GM18870 (cell line): ENCODE data around the gene AGAP6.
A peak's percentile ranks its signal among the peaks of the same experiment; 100 is the strongest.
"Not testable (repeated sequence)": the region's sequence is repeated elsewhere in the genome, so short reads cannot be mapped to it uniquely, and the experiment has no call there.

Experiments
- ATAC-seq: cut with Tn5 transposase; IDR thresholded peaks from one replicate; pipeline ENCODE4 v1.9.1; 2021; ENCODE audit warnings: moderate library complexity; ENCODE audit not compliant: unreplicated experiment

AGAP6 gene

DNA sequence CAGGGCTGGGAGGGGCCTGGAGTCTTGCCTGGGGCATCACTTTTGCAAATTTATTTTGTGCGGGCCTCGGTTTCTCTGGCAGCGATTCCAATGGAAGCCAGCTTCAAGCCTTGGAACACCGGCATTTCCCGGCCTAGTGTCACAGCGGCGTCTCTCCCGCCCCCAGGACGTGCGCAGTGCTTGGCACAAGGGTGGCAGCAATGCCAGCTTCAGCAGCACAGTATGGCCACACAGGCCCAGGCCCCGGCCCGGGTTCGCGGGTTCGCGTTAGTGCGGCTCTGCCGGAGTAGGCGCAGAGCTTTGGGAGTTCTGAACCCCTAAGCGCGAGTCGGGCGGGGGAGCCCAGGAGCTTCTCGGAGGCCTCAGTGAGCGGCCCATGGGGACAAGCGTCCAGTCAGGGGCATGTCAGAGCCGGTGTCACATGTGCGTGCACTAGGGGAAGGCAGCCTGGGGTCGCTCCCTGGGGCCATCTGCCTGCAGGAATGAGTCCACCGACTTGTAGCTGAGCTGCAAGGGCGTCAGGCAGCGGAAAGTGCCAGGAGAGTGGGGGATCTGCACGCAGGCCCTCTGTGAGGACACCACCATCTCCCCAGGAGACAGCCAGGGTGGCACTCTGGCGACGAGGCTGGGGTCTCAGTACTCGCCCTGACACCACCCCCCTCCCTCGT is 36.6 kb downstream of the AGAP6 start:
- not testable (repeated sequence) for ATAC-seq

DNA sequence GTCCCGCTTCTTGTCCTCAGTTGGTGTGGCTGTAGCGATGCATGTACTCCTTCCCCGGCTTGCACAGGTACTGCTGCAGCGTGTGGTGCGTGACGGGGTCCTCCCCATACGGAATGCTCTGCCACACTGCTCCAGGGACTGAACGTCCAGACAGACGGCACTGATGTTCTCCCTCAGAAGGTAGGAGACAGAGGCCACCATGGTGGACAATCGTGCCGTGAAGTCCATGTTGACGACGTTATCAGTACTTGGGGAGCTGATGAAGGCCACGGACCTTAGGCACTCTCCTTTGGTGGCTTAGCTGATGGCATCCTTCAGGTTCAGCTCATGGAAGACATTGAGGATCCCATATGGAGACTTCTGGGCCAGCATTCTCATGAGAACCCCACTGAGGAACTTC is 37.4 kb downstream of the AGAP6 start:
- ATAC-seq, result no peak

DNA sequence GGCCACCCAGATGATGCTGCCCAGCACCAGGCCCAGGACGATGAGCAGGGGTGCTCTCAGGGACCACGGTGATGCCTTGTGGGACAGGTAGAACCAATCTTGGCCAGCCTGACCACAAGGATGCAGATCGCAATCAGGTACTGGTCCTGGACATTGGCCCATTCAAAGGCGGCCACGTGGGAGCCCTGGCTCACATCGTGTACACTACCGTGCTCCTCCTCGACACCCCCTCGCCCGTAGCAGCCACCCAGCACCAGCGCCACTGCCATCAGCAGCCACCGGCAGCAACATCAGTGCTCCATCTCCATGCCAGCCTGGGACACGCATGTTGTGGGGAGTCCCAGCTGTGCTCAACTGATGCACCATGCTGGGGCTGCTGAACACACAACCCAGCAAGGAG is 39.0 kb downstream of the AGAP6 start:
- no peak for ATAC-seq

DNA sequence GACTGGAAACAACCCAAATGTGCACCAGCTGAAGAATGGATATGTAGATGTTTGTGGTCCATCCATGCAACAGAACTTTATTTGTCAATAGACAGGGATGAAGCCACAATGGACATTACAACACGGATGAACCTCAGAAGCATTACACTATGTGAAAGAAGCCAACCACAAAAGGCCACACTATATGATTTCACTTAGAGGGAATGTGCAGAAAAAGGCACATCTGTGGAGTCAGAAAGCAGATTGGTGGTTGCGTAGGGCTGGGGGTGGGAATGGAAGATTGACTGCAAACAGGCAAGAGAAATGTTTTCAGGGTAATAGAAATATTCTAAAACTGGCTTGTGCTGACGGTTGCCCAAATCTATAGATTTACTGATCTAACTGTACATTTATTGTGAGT is 45.3 kb downstream of the AGAP6 start:
- ATAC-seq, result no peak

DNA sequence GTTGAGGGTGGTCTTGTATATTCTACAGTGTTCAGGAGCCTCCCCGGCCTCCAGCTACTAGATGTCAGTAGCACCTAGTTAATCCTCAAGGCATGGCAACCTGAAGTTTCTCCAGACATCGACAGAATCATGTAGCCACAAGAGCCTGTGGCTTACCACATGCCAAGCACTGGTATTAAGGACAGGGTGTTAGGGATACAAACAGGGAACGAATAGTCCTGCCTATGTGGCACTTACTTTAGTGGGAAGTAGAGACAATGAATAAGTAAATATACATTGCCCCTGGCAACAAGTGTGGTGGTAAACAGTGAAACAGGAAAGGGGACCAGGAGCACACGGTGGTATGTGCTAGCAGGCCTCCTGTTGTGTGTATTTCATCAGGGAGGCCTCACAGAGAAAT is 47.1 kb downstream of the AGAP6 start:
- ATAC-seq, result not testable (repeated sequence)

DNA sequence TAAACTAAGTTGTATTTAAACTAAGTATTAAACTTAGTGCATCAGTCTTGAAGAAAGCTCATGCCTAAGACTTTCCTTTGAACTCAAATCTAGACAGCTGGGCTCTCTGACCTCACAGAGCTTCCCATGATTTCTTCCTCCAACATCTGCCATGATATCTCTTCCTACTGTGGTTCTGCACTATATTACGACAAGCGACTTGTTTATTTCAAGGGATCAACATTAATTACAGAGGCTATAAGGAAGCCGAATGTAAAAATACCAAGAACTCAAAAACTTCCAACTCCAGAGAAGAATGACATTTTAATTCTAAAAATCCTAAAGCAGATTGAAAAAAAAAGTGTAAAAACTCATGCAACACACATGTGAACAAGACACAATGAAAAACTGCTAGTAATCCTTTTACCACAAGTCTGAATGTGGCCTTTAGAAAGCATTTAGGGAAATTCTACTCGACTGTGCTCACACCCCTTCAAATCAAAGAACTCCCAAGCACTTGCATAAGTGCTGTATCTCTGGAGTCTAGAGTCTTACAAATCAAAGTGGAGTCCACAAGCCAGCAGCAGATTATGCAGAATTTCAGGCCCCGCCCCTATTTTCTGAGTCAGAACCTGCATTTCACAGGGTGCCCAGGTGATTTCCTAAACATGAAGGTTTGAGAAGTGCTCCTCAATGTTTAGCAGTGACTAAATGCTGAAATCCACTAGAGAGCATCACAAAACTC is 56.9 kb downstream of the AGAP6 start:
- ATAC-seq, result no peak

DNA sequence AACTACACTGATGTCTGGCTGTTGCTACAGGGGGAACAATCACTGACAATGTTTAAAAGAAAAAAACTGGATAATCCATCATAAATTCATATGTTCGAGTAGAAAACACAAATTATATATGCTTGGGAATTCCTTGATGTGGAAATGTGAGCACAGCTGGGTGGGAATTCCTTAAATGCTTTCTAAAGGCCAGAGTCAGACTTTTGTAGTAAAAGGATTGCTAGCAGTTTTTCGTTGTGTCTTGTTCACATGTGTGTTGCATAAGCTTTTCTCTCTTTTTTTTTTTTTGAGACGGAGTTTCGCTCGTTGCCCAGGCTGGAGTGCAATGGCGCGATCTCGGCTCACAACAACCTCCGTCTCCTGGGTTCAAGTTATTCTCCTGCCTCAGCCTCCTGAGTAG is 58.3 kb downstream of the AGAP6 start:
- not testable (repeated sequence) for ATAC-seq

DNA sequence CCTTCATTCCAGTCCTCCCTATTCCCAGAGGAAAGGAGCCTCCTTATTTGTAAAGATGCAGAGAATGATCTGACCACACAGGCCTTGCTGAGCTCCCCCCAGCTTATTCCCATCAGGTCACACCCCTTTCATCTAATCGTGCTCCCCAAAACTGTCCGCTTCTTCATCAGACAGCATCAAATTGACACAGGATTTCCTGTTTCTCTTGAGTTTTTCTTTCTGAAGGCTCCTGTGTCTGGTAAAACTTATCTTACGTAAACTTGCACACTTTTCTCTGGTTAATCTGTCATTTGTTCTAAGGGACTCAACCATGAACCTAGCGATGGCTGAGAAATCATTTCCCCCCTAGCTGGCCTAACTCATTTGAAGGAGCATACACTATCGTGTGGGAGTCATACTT is 59.4 kb downstream of the AGAP6 start:
- not testable (repeated sequence) for ATAC-seq

DNA sequence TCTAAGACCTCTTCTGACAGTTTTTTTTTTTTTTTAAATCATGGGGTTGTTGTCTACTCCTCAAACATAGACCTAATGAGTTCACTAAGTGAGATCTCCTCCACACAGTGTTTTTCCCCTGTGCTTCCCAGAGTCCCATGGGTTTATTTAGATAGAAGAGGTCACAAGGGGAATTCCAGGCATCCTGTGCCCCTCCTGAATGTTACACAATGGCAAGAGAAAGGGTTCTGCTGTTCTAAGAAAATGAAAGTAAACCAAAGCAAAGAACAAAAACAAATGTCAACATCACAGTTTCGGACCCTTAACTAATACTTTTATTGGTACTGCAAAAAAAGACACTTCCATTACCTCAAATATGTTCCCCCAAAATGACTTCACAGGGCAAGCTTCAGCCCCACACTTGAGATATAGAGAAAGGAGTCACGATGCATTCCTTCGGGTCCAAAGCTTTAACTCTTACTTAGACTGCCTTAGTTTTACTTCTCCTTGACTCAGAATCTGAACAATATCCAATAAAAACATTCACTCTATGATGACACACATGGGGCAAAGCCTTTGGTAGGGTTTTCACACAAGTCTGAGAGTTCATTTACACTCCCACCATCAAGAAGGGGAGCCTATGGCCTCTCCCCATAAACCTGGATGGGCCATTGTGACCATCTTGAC is 63.9 kb downstream of the AGAP6 start:
- peak; percentile 43 for ATAC-seq

DNA sequence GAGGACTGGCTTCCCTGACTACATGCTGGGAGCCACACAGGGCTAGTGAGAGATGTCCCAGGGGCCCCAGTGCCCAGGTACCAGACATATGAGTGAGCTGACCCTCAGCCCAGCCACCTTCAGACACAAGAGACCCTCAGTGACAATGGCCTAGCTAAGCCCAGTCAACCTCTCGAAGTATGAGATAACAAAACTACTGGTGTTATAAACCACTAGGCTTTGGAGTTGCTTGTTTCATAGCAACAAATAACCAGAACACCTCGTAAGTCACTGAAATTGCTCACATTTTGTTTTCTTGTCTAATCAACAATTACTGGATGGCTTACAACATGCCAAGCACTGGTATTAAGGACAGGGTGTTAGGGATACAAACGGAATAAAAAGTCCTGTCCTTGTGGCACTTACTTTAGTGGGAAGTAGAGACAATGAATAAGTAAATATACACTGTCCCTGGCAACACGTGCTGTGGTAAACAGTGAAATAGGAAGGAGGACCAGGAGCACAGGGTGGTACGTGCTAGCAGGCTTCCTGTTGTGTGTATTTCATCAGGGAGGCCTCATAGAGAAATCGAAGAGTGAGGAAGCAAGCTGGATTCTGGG is 64.7 kb downstream of the AGAP6 start:
- ATAC-seq, result not testable (repeated sequence)

DNA sequence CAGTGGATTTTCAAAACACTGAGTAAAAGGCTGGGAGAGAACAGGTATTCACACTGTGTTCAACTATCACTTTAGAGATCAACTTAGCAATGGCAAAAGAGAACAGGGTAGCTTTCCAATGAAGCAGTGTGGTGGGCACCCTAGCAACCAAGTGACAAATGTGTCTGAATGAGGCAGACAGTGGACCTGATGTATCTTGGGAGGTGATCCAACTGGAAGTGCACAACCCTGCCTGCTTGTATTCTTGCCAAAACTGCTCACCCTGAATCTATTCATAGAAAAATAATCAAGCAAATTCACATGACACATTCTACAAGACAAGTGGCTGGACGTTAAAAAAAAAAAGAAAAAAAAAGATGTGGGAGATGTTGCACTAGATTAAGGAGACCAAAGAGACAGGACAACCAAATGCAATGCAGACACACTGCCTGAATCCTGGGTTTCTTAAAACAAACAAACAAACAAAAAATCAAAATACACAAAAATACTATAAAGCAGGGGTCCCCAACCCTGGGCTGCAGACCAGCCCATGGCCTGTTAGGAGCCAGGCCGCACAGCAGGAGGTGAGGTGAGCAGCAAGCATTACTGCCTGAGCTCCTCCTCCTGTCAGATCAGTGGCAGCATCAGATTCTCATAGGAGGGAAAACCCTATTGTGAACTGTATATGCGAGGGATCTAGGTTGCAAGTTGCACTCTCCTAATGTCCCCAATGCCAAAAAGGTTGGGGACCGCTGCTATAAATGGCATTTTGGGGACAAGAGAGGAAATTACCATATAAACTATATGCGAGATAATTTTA is 67.5 kb downstream of the AGAP6 start:
- not testable (repeated sequence) for ATAC-seq

DNA sequence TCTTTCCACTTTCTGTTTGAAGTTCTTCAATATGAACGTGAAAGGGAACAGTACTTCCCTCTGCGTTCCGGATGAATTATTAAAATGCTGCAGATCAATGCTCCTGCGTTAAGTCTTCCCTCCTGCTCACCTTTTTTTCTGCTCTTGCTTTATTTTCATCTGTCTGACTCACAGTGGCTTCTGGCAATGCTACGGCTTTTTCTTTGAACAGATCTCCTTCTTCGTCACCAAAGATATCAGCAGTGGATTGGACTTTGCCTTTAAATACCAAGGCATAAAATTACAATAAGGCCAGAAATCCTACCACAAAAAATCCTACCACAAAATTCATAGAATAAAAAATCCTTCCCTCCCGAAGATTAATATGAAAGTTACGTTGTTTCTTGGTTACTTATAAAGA is 68.4 kb downstream of the AGAP6 start:
- not testable (repeated sequence) for ATAC-seq

DNA sequence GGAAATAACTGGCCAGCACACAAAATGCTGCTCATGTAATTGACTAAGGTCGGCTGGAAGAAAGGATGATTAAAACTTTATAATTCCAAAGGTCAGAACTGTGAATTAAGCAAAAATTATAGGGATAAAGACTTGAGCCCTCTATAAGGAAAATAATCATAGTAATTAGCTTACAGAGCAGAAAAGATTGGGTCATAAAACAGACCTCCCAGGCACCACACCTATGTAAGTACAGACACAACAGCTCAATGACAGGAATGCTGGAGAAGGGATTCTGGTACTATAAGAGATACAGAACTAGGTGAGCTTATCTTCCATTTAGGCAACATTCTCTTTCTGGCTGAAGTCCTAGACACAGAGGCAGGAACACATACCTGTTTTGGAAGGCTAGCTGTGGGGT is 70.5 kb downstream of the AGAP6 start:
- not testable (repeated sequence) for ATAC-seq

DNA sequence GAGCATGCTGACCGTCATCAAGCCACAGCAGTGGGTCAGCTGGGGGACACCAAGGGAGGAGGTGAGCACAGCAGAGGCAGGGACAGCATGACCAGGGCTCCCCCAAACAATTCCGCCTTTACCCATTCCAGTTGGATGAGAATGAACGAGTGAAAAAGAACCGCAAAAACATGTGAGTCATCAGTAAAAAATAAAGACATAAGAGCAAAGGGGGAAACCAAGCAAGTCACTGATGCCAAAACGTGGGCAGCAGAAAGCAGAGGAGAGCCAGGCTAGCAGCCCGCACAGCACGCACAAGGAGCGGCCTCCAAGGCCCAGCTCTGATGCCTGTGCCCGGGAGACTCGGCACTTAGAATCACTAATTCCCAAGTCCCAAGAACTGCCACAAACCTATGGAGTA is 71.7 kb downstream of the AGAP6 start:
- ATAC-seq, result not testable (repeated sequence)
